GM21576 (cell line): ENCODE measurements around the gene CXCL16.

ENCODE experiments used
- ATAC-seq: cut with Tn5 transposase; IDR thresholded peaks from one replicate; pipeline ENCODE4 v1.9.1; 2021; ENCODE audit warnings: mild to moderate bottlenecking, moderate library complexity; ENCODE audit not compliant: unreplicated experiment

The CXCL16 gene

GRCh38 chr17:4753392-4753791 is 13.7 kb upstream of the CXCL16 start:
- no peak for ATAC-seq

GRCh38 chr17:4751932-4752331 is 12.2 kb upstream of the CXCL16 start:
- ATAC-seq: no peak

GRCh38 chr17:4750606-4751005 is 10.9 kb upstream of the CXCL16 start:
- ATAC-seq: no peak

- no peak for ATAC-seq
Observed at GRCh38 chr17:4748686-4749085, 9.0 kb upstream of the CXCL16 start.

- no peak for ATAC-seq
Observed at GRCh38 chr17:4747847-4748246, 8.1 kb upstream of the CXCL16 start.

- no peak for ATAC-seq
Observed at GRCh38 chr17:4744999-4745969, 5.6 kb upstream of the CXCL16 start.

- ATAC-seq: no peak
Observed at GRCh38 chr17:4743898-4744297, 4.2 kb upstream of the CXCL16 start.

- ATAC-seq: no peak
Observed at GRCh38 chr17:4743216-4743615, 3.5 kb upstream of the CXCL16 start.

- ATAC-seq: no peak
Observed at GRCh38 chr17:4742629-4743028, 2.9 kb upstream of the CXCL16 start.

- ATAC-seq: no peak
Observed at GRCh38 chr17:4742133-4742532, 2.4 kb upstream of the CXCL16 start.

GRCh38 chr17:4741544-4741943 is 1.8 kb upstream of the CXCL16 start:
- ATAC-seq: no peak

- no peak for ATAC-seq
Observed at GRCh38 chr17:4740584-4740983, 856 bp upstream of the CXCL16 start.

- no peak for ATAC-seq
Observed at GRCh38 chr17:4740025-4740351, 260 bp upstream of the CXCL16 start.

- no peak for ATAC-seq
Observed at GRCh38 chr17:4738136-4739121, 1.3 kb downstream of the CXCL16 start.

- no peak for ATAC-seq
Observed at GRCh38 chr17:4735876-4736651, 3.7 kb downstream of the CXCL16 start.

- no peak for ATAC-seq
Observed at GRCh38 chr17:4734857-4735475, 4.8 kb downstream of the CXCL16 start.

- no peak for ATAC-seq
Observed at GRCh38 chr17:4733073-4733531, 6.6 kb downstream of the CXCL16 start.

- ATAC-seq: no peak
Observed at GRCh38 chr17:4728124-4728523, 11.6 kb downstream of the CXCL16 start.

- no peak for ATAC-seq
Observed at GRCh38 chr17:4725646-4726310, 13.9 kb downstream of the CXCL16 start.

- no peak for ATAC-seq
Observed at GRCh38 chr17:4724650-4725049, 15.1 kb downstream of the CXCL16 start.
